ENCODE results near the gene ATP10B. TPM values are rescaled to one million over a fixed set of nuclear protein-coding genes. Genes with fewer than 3 reads are reported as not detected.

Gene ATP10B
- total and polyA plus RNA-seq, 2 of the 8 experiments (the other 6 are each of a cell fraction or from before 2014, with no cell fraction given): 0.06 to 0.11 TPM

DNA sequence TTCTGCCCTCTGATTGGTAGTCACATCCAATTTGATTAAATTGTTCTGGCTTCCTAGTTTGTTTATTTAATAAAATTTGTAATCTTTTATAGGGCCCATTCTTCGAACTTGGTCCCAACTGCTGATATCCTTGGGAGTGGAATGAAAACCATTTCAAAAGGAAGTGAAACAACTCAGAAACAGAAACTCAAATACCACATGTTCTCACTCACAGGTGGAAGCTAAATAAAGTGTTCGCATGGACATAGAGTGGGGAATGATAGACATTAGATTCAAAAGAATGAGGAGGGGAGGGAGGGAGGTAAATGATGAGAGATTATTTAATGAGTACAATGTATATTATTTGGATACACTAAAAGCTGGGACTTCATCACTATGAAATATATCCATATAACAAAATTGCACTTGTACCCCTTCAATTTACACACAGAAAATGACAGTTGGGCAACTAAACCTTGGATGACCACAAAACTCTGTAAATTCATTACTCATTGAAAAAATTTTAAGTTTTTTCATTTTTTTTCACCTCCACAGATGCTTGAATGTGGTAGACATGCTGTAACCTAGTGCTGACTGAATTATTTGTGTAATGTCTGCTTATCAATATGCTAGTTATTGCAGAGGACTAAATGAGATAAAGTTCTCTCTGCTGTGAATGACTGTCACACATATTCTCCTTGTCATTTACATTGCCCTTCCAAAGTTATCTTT lies 16.0 kb downstream of the ATP10B start (continued):
- TF ChIP-seq, protein P1, sequence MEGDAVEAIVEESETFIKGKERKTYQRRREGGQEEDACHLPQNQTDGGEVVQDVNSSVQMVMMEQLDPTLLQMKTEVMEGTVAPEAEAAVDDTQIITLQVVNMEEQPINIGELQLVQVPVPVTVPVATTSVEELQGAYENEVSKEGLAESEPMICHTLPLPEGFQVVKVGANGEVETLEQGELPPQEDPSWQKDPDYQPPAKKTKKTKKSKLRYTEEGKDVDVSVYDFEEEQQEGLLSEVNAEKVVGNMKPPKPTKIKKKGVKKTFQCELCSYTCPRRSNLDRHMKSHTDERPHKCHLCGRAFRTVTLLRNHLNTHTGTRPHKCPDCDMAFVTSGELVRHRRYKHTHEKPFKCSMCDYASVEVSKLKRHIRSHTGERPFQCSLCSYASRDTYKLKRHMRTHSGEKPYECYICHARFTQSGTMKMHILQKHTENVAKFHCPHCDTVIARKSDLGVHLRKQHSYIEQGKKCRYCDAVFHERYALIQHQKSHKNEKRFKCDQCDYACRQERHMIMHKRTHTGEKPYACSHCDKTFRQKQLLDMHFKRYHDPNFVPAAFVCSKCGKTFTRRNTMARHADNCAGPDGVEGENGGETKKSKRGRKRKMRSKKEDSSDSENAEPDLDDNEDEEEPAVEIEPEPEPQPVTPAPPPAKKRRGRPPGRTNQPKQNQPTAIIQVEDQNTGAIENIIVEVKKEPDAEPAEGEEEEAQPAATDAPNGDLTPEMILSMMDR (IDR thresholded peaks at IDR 0.05; ENCODE audit: control extremely low read depth in 1 of 3, insufficient read depth in 1 of 3, low read depth in 1 of 3, low read length in 3 of 3): no peak
- no peak for TF ChIP-seq CHD1 (IDR thresholded peaks at IDR 0.05; ENCODE audit: low read depth, low read length)

All from H1 (cell line).